ENCODE data around the gene UBE2C. TPM values are rescaled to one million over a fixed set of nuclear protein-coding genes. Genes with fewer than 3 reads are reported as not detected.

The UBE2C gene
- total RNA-seq, 6 experiments from 2014 or later, result 42.6 to 101 (median 91.3) TPM

DNA sequence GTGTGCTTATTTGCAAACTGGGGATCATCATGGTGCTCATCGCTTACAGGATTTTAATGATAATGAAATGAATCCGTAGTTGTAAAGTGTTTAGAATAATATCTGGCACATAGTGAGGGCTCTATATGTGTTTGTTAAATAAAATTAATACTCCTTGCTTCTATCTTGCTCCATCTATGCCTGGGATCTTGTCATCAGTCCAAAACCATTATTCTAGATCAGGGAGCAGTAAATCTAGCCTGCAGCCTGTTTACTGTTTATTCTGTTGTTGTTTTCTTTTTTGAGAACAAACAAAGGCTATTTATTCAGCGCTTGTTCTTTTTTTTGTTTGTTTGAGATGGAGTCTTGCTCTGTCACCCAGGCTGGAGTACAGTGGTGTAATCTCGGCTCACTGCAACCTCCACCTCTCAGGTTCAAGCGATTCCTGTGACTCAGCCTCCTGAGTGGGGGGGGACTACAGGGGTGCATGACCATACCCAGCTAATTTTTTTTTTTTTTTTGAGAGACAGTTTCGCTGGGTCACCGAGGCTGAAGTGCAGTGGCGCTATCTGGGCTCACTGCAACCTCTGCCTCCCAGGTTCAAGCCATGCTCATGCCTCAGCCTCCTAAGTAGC, 36.6 kb downstream of the UBE2C start:
- no peak for DNase-seq
- Mint-ChIP-seq H3K4me3 (no peak overlapping the region), H3K36me3 (ENCODE audit: low read depth) (peaks cover 8% of the 10 kb centered on the region; the same call in 1 of the 2 replicates), H3K27ac (no peak overlapping the region), H3K27me3 (ENCODE audit: insufficient read depth) (peaks cover 2% of the 10 kb centered on the region; the same call in 1 of the 2 replicates), H3K9me3 (no peaks in the 10 kb centered on the region), H3K4me1 (ENCODE audit: low read depth) (no peaks in the 10 kb centered on the region)
- TF ChIP-seq CTCF (IDR thresholded peaks at IDR 0.05), result no peak

- Mint-ChIP-seq H3K27me3 (ENCODE audit: insufficient read depth) (no peaks in the 10 kb centered on the region), H3K27ac (no peak overlapping the region), H3K36me3 (ENCODE audit: low read depth) (peaks cover 12% of the 10 kb centered on the region; the same call in 1 of the 2 replicates), H3K4me1 (ENCODE audit: low read depth) (no peaks in the 10 kb centered on the region), H3K4me3 (no peak overlapping the region), H3K9me3 (no peaks in the 10 kb centered on the region)
- TF ChIP-seq CTCF (IDR thresholded peaks at IDR 0.05), result no peak
- no peak for DNase-seq
These were observed 37.8 kb downstream of the UBE2C start for GRCh38 chr20:45850238-45850637.

- Mint-ChIP-seq H3K27me3 (ENCODE audit: insufficient read depth) (no peaks in the 10 kb centered on the region), H3K9me3 (no peaks in the 10 kb centered on the region), H3K36me3 (ENCODE audit: low read depth) (peaks cover 12% of the 10 kb centered on the region; the same call in 1 of the 2 replicates), H3K27ac (no peak overlapping the region), H3K4me3 (no peak overlapping the region), H3K4me1 (ENCODE audit: low read depth) (peaks cover 3% of the 10 kb centered on the region; the same call in 1 of the 2 replicates)
- no peak for TF ChIP-seq CTCF (IDR thresholded peaks at IDR 0.05)
- no peak for DNase-seq
These were observed 38.5 kb downstream of the UBE2C start for GRCh38 chr20:45850926-45851325.

DNA sequence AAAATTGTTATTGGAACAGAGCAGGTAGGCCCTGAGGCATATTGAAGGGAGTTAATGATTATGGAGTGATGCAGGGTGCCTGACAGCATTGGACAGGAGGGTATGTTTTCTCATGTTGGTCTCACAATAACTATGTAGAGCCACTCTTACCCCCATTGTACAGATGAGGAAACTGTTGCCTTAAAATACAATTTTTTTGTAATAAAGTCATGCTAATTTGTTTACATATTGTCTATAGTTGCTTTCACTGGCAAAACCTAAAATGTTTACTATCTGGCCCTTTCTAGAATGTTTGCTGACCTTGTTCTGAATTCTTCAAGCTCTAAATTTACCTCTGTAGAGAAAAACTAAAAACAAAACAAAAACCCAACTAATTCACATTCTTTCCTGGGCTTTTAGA, 39.1 kb downstream of the UBE2C start:
- Mint-ChIP-seq H3K27me3 (ENCODE audit: insufficient read depth) (no peaks in the 10 kb centered on the region), H3K4me3 (no peak overlapping the region), H3K36me3 (ENCODE audit: low read depth) (peaks cover 13% of the 10 kb centered on the region; the same call in 1 of the 2 replicates), H3K27ac (no peak overlapping the region), H3K4me1 (ENCODE audit: low read depth) (peaks cover 9% of the 10 kb centered on the region; the same call in 1 of the 2 replicates), H3K9me3 (no peaks in the 10 kb centered on the region)
- TF ChIP-seq CTCF (IDR thresholded peaks at IDR 0.05), result no peak
- DNase-seq, result no peak

GRCh38 chr20:45852326-45852725, 39.9 kb downstream of the UBE2C start:
- Mint-ChIP-seq H3K27ac (no peak overlapping the region), H3K4me1 (ENCODE audit: low read depth) (peaks cover 10% of the 10 kb centered on the region; the same call in 1 of the 2 replicates), H3K9me3 (no peaks in the 10 kb centered on the region), H3K4me3 (no peak overlapping the region), H3K27me3 (ENCODE audit: insufficient read depth) (peaks cover 3% of the 10 kb centered on the region; the same call in 1 of the 2 replicates), H3K36me3 (ENCODE audit: low read depth) (peaks cover 17% of the 10 kb centered on the region; the same call in 1 of the 2 replicates)
- no peak for TF ChIP-seq CTCF (IDR thresholded peaks at IDR 0.05)
- no peak for DNase-seq

Data from HFFc6 (cell line).